ENCODE results near the gene PABPN1L. TPM values are rescaled to one million over a fixed set of nuclear protein-coding genes. Genes with fewer than 3 reads are reported as not detected.

Gene PABPN1L
- total RNA-seq, 1 donor from 2014 or later: not detected

DNA sequence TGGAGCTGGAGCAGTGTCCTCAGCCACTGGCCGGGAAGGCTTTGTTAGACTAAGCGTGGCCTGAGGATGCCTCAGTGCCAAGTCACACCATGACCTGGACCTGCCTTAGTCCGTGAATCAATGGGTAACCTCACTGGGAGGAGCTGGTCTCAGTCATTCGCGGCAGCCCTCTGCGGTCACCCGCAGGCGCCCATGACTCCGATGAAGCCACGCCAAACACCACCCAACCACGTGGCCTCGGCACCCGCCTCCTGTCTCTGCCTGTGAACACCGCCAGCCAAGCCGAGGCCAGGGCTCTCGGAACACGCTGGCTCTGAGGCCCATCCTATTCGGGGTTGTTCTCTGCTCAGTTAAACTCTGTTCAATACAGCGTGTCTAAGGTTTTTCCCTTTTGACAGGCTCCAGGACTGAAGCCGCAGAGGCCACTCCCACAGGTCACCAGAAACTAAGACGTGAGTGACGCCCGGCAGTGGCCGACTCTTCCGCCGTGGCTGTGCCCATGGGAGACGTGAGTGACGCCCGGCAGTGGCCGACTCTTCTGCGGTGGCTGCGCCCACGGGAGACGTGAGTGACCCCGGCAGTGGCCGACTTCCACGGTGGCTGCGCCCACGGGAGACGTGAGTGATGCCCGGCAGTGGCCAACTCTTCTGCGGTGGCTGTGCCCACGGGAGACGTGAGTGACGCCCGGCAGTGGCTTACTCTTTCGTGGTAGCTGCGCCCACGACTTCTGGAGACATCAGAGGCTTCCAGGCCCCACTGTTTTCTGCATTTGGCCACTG is 16.8 kb upstream of the PABPN1L start:
- H3K9me3 ChIP-seq (ENCODE audit: insufficient read depth, low read depth, low read length): no peaks in the 10 kb centered on the region
- H3K79me2 ChIP-seq (ENCODE audit: insufficient read depth, low read length): no peaks in the 10 kb centered on the region
- Mint-ChIP-seq H3K9me3 (ENCODE audit: unreplicated experiment) (no peaks in the 10 kb centered on the region), H3K27me3 (ENCODE audit: low read depth, unreplicated experiment) (peaks cover 12% of the 10 kb centered on the region), H3K4me3 (ENCODE audit: unreplicated experiment) (no peak overlapping the region), H3K4me1 (ENCODE audit: low read depth, unreplicated experiment) (no peaks in the 10 kb centered on the region), H3K36me3 (ENCODE audit: low read depth, unreplicated experiment) (no peaks in the 10 kb centered on the region), H3K27ac (ENCODE audit: unreplicated experiment) (no peak overlapping the region)
- no peak overlapping the region for H3K9ac ChIP-seq (ENCODE audit: low read length)
- H3K36me3 ChIP-seq (ENCODE audit: insufficient read depth, low read length): no peaks in the 10 kb centered on the region
- no peak for TF ChIP-seq EZH2 (IDR thresholded peaks at IDR 0.05; ENCODE audit: insufficient read depth, low read length)
- TF ChIP-seq, protein P1, sequence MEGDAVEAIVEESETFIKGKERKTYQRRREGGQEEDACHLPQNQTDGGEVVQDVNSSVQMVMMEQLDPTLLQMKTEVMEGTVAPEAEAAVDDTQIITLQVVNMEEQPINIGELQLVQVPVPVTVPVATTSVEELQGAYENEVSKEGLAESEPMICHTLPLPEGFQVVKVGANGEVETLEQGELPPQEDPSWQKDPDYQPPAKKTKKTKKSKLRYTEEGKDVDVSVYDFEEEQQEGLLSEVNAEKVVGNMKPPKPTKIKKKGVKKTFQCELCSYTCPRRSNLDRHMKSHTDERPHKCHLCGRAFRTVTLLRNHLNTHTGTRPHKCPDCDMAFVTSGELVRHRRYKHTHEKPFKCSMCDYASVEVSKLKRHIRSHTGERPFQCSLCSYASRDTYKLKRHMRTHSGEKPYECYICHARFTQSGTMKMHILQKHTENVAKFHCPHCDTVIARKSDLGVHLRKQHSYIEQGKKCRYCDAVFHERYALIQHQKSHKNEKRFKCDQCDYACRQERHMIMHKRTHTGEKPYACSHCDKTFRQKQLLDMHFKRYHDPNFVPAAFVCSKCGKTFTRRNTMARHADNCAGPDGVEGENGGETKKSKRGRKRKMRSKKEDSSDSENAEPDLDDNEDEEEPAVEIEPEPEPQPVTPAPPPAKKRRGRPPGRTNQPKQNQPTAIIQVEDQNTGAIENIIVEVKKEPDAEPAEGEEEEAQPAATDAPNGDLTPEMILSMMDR (IDR thresholded peaks at IDR 0.05; ENCODE audit: insufficient read depth, low read depth, low read length): no peak
- FAIRE-seq (no peak), DNase-seq (ENCODE audit: low read depth) (no peak)
- no peak overlapping the region for H3K27ac ChIP-seq (ENCODE audit: low read depth, low read length)
- no peak overlapping the region for H3K4me3 ChIP-seq (ENCODE audit: insufficient read depth, low read depth, low read length)
- no peak overlapping the region for H2AFZ ChIP-seq (ENCODE audit: low read depth, low read length)
- H3K4me2 ChIP-seq (ENCODE audit: low read length): no peak overlapping the region
- no peaks in the 10 kb centered on the region for H4K20me1 ChIP-seq (ENCODE audit: insufficient read depth, low read length)
- no peaks in the 10 kb centered on the region for H3K4me1 ChIP-seq (ENCODE audit: insufficient read depth, low read length)
- H3K27me3 ChIP-seq (ENCODE audit: insufficient read depth, low read length): peaks cover 7% of the 10 kb centered on the region

DNA sequence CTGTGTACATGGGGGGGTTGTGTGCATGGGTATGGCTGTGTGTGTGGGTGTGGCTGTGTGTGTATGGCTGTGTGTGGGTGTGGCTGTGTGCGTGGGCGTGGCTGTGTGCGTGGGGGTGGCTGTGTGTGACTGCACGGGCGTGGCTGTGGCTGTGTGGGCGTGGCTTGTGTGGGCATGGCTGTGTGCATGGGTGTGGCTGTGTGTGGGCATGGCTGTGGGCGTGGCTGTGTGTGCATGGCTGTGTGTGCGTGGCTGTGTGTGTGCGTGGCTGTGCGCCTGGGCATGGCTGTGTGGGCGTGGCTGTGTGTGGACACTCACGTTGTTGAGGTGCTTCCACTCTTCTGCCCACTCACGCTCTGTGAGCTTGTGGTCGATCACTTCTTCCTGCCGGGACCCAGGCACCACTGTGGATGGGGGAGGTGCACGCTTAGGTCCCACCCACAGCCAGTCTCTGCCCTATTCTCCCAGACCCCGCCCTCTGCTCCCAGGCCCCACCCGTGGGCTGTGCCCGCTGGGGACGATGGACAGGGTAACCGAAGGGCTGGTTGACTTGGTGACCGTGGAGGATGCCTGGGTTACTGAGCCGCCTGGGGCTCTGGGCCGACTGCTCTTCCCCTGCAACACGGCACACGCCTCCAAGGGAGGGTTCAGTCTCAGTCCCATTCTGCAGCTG is 16.0 kb upstream of the PABPN1L start:
- no peaks in the 10 kb centered on the region for H3K4me1 Mint-ChIP-seq (ENCODE audit: low read depth, unreplicated experiment)
- no peak for FAIRE-seq
- Histone ChIP-seq H3K27ac (ENCODE audit: low read depth, low read length) (no peak overlapping the region), H3K4me1 (ENCODE audit: insufficient read depth, low read length) (no peaks in the 10 kb centered on the region), H2AFZ (ENCODE audit: low read depth, low read length) (no peak overlapping the region), H3K79me2 (ENCODE audit: insufficient read depth, low read length) (no peaks in the 10 kb centered on the region), H3K4me2 (ENCODE audit: low read length) (no peak overlapping the region), H3K27me3 (ENCODE audit: insufficient read depth, low read length) (peaks cover 7% of the 10 kb centered on the region), H4K20me1 (ENCODE audit: insufficient read depth, low read length) (no peaks in the 10 kb centered on the region), H3K4me3 (ENCODE audit: insufficient read depth, low read depth, low read length) (no peak overlapping the region), H3K36me3 (ENCODE audit: insufficient read depth, low read length) (no peaks in the 10 kb centered on the region), H3K9me3 (ENCODE audit: insufficient read depth, low read depth, low read length) (no peaks in the 10 kb centered on the region), H3K9ac (ENCODE audit: low read length) (no peak overlapping the region)
- H3K27ac Mint-ChIP-seq (ENCODE audit: unreplicated experiment): no peak overlapping the region
- H3K9me3 Mint-ChIP-seq (ENCODE audit: unreplicated experiment): no peaks in the 10 kb centered on the region
- TF ChIP-seq, protein P1 (IDR thresholded peaks at IDR 0.05; ENCODE audit: insufficient read depth, low read depth, low read length): no peak
- TF ChIP-seq EZH2 (IDR thresholded peaks at IDR 0.05; ENCODE audit: insufficient read depth, low read length): no peak
- H3K27me3 Mint-ChIP-seq (ENCODE audit: low read depth, unreplicated experiment): peaks cover 15% of the 10 kb centered on the region
- H3K4me3 Mint-ChIP-seq (ENCODE audit: unreplicated experiment): no peak overlapping the region
- H3K36me3 Mint-ChIP-seq (ENCODE audit: low read depth, unreplicated experiment): no peaks in the 10 kb centered on the region
- DNase-seq (ENCODE audit: low read depth): no peak

All from astrocyte (in vitro differentiated cells and primary cell).